ENCODE measurements around the gene CHCHD6. TPM values are rescaled to one million over a fixed set of nuclear protein-coding genes. Genes with fewer than 3 reads are reported as not detected.

CHCHD6 gene
- total RNA-seq, 1 experiment from 2014 or later, result 21.7 TPM

DNA sequence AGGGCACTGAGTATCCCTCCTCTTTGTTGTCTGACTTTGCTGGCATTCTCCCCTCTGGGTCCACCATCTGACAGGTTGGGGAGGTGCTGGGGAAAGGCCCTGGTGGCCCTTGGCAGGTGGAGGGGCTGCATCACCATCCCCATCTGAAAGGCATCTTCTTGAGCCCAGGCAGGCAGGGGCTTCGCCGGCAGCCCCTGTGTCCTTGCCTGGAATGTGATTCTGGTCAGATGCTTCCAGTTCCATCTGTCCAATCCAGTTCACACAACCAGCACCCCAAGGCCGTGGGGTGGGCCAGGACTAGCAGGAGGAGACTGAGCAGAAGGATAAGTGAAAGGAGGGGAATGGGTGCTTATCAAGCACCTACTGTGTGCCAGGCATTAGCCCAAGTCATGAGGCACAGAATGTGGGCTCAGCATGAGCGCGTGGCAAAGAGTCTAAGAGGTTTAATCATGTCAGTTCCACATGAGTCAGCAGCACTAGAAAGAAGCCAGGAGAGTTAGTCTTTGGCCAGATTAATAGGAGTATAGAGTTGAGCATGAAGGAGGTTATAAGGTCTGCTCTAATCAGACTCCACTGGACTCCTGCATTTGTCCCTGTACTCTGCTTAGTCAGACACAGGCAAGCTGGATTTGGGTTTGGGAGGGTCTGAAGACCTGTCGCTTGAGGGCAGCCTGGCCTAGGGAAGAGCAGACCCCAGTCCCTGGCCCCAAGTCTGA lies 38.7 kb upstream of the CHCHD6 start:
- DNase-seq (ENCODE audit: low read depth in 1 of 2, low spot score in 2 of 2), result no peak
- 0 out of 2 replicates have a peak, but pooled peaks cover 6% of the 10 kb centered on the region for H3K27me3 ChIP-seq (replicated peaks)
- no peaks in the 10 kb centered on the region for H3K36me3 ChIP-seq
- H3K27ac ChIP-seq, result no peak overlapping the region
- peaks cover 4% of the 10 kb centered on the region; the same call in 1 of the 2 replicates for H3K4me1 ChIP-seq (replicated peaks)
- H3K4me3 ChIP-seq, result no peak overlapping the region
- H3K9me3 ChIP-seq (replicated peaks), result no peaks in the 10 kb centered on the region

DNA sequence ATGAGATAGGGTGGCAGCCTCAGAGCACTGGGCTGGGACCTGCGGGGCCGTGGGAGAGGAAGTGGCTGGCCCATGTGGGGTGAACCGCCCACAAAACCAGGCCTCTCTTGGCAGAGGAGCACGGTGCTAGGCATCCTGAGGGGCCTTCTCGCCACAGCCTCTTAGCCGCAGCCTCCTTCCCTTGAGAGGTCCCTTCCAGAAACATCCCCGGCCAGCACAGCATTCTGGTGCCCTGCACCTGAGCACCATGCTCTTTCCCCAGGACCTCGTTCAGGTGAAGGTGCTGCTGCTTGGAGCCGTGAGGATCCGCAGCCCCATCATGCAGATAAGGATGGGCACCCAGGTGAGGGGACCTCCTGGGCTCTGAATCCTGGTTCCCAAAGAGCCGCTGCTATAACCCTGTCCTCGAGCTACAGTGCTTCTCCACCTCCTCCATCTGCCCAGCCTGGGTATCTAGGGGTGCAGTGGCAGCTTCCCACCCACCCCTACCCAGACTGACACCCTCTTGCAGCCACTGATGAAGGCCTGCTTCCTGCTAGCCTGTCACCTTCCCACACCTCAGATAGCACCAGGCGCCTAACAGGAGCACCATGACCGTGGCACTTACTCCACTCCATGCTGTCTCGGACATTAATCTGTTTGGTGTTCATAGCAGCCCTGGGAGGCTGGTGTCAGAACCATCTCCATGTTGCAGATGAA lies 37.9 kb upstream of the CHCHD6 start:
- H3K27me3 ChIP-seq (replicated peaks), result 0 out of 2 replicates have a peak, but pooled peaks cover 2% of the 10 kb centered on the region

DNA sequence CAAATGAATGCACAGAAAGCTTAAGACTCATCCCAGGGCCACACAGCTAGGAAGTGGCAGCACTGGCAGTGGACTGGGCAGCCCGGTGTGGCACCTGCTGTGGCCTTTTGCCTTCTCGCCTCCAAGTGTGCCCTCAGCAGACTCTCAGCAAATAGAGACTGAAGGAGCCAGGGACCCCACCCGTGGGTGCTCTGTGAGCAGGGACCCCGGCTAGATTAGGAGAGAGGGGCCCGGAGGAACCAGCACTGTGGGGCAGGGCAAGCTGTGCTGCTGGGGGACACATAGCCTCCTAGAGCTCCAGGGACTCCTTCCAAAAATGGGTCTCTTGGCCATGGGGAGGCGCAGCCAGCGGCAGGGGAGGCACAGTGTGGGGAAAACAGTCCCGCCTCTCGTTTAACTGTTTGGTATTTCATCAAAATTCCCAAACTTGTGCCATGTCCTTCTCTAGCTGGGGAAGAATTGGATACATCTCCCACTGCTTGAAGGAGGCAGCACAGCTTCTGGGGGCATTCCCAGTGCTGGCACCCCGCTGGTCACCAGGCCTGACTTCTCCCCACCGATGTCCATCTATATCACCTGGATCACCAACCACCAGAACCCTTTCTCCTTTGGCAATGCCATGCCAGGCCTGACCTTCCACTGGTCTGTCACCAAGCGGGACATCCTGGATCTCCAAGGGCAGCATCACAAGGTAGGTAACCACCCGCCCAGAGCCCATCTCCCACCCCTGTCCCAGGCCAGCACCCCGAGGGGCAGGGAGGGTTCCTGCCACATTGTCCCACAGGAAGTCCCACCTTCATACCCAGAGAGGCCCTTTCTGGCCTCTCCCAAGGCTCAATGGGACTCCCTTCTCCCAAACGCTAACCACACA lies 37.1 kb upstream of the CHCHD6 start:
- no peaks in the 10 kb centered on the region for H3K36me3 ChIP-seq
- H3K4me3 ChIP-seq, result no peak overlapping the region

More for the DNA sequence above, 37.9 kb upstream of the CHCHD6 start:
- no peaks in the 10 kb centered on the region for H3K9me3 ChIP-seq (replicated peaks)
- H3K4me1 ChIP-seq (replicated peaks), result peaks cover 4% of the 10 kb centered on the region; the same call in 1 of the 2 replicates
- H3K36me3 ChIP-seq, result no peaks in the 10 kb centered on the region
- no peak overlapping the region for H3K4me3 ChIP-seq
- no peak for DNase-seq (ENCODE audit: low read depth in 1 of 2, low spot score in 2 of 2)
- no peak overlapping the region for H3K27ac ChIP-seq

DNA sequence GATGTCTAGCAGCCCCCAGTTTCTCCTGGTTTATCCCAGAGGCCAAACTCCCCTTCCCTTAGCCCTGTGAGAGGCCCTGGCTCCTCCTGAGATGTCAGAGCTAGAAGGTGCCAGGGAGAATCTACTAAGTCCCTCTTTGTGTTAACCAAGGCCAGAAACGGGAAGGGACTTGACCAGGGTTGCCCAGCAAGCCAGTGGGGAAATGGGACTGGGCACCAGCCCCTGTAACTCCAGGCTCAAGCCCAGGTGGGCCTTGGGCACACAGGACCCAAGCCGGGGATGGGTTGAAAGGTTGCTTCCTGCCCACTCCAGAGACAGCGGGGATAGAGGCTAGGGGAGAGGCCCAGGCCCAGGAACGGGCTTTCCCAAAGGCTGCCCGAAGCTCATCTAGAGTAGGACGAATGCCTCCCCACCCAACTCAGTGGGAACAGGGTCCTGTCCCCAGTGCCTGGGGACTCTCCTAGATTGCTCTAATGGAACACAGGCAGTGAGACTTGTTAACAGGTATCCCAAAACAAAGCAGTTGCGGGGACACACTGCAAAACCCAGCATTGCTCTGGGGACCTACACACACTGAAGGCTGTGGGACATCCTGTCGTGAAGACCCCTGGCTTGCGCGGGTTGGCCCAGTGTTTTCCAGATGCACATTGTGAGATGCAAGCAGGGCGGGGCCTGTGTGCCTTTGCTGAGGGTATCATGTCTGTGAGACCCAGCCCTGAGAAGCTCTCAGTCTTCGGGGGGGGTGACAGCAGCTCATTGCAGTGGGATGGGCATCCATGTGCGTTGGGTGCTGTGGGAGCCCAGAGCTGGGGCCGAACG lies 36.2 kb upstream of the CHCHD6 start:
- H3K36me3 ChIP-seq, result no peaks in the 10 kb centered on the region
- DNase-seq (ENCODE audit: low read depth in 1 of 2, low spot score in 2 of 2), result no peak
- H3K4me3 ChIP-seq, result no peak overlapping the region
- no peaks in the 10 kb centered on the region for H3K27me3 ChIP-seq (replicated peaks)
- no peak overlapping the region for H3K27ac ChIP-seq
- H3K9me3 ChIP-seq (replicated peaks), result no peaks in the 10 kb centered on the region
- peaks cover 4% of the 10 kb centered on the region; the same call in 1 of the 2 replicates for H3K4me1 ChIP-seq (replicated peaks)

More for the DNA sequence above, 37.1 kb upstream of the CHCHD6 start:
- H3K27ac ChIP-seq, result no peak overlapping the region
- H3K9me3 ChIP-seq (replicated peaks), result no peaks in the 10 kb centered on the region
- DNase-seq (ENCODE audit: low read depth in 1 of 2, low spot score in 2 of 2), result no peak
- H3K4me1 ChIP-seq (replicated peaks), result peaks cover 4% of the 10 kb centered on the region; the same call in 1 of the 2 replicates
- no peaks in the 10 kb centered on the region for H3K27me3 ChIP-seq (replicated peaks)

DNA sequence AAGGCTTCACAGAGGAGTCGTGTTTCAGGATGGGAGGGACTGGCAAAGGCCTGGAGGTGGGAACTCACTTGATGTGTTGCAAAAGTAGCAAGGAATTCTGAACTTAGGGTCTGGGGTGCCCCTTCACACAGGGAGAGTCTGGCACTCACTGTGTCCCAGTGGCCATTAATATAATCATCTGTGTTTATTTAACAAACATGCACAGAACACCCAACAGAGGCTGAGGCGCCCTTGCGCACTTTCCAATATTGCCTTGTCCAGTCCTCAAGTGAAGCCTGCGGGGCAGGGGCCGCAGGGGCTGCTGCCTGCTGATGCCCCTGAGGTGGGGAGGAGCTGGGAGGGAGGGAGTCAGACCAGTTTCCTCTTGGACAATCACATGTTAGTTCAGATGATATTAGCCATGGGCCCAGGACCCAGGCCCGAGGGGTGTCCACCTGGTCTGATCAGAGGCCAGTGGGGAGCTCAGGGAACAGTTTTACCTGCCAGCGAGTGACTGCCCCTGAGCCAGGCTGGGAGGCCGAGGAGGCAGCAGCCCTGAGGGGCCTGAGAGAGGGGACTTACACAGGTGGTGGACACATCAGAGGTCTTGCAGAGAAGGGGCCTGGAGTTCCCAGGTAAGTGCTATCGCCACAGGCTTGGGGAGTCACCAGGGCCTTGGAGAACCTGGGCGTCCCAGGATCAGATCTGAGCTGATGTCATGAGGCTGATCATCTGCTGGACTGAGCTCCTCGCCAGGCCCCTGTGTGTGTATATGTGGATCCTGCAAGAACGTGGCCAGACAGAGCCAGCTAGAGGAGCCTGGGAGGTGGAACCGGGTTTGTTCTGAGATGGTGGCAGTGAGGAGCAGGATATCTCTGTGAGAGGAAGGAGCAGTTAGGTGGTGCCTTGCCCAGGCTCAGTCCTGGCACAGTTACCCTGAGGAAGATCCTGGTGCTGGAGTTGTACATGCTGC lies 35.3 kb upstream of the CHCHD6 start:
- Histone ChIP-seq H3K27me3 (replicated peaks) (no peaks in the 10 kb centered on the region), H3K4me1 (replicated peaks) (peaks cover 4% of the 10 kb centered on the region; the same call in 1 of the 2 replicates), H3K36me3 (no peaks in the 10 kb centered on the region), H3K4me3 (no peak overlapping the region), H3K9me3 (replicated peaks) (no peaks in the 10 kb centered on the region; the same call in 1 of the 2 replicates), H3K27ac (no peak overlapping the region)
- no peak for DNase-seq (ENCODE audit: low read depth in 1 of 2, low spot score in 2 of 2)

DNA sequence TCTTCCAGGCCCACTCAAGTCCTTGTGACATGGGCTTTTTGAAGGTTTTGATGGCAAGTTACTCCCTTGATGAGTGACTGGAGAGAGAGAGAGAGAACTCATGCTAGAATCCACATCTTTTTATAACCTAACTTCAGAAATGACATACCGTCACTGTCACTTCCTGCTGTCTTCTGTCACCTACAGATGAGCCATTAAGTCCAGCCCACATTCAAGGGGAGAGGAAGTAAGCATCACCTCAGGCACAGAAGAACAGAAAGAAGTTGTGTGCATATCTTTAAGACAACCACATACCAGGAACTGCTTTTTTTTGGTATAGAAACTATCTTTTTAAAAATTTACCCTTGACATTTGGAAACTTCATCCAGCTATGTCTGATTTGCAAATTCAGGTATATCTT lies 32.5 kb upstream of the CHCHD6 start:
- Histone ChIP-seq H3K27ac (no peak overlapping the region), H3K36me3 (no peaks in the 10 kb centered on the region), H3K27me3 (replicated peaks) (no peaks in the 10 kb centered on the region; the same call in 1 of the 2 replicates), H3K4me1 (replicated peaks) (no peaks in the 10 kb centered on the region), H3K9me3 (replicated peaks) (no peaks in the 10 kb centered on the region; the same call in 1 of the 2 replicates), H3K4me3 (no peak overlapping the region)
- DNase-seq (ENCODE audit: low read depth in 1 of 2, low spot score in 2 of 2), result no peak

DNA sequence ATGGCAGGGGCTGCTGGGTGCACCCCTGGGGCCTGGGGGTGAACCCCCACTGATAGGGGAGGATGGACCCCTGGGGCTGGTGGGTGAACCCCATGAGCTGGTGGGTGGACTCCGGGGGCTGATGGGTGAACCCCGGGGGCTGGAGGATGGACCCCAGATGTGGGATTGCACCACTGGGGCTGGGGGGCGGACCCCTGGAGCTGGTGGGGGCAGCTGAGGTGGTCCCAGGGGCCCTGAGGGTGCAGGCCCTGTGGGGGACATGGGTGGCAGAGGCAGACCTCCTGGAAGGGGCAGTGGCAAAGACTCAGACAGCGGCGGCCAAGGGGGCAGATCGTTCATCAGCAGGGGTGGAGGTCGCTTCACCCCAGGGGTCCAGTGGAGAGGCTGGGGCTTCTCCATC lies 31.7 kb upstream of the CHCHD6 start:
- DNase-seq (ENCODE audit: low read depth in 1 of 2, low spot score in 2 of 2), result no peak
- H3K4me1 ChIP-seq (replicated peaks), result no peaks in the 10 kb centered on the region
- H3K27ac ChIP-seq, result no peak overlapping the region
- H3K9me3 ChIP-seq (replicated peaks), result no peaks in the 10 kb centered on the region; the same call in 1 of the 2 replicates
- peaks cover 5% of the 10 kb centered on the region; the same call in 1 of the 2 replicates for H3K27me3 ChIP-seq (replicated peaks)
- H3K36me3 ChIP-seq, result no peaks in the 10 kb centered on the region
- no peak overlapping the region for H3K4me3 ChIP-seq

DNA sequence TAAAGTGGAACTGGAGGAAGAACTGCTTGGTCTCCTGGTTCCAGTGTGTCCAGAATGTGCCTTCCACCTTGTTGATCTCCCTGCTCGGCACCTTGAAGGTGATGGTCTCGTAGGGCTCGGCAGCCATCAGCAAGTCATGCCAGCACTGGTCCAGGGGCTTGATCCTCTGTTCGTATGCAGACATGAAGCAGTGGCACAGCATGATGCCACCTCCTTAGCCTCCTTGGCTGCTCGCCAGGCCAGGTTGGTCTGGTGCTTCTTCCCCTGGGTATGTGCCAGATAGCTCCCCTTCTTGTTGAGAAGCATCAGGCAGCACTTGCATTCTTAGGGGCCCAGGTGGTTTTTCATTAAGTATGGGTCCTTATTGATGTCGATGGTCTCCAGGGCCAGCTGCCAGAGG lies 31.3 kb upstream of the CHCHD6 start:
- Histone ChIP-seq H3K9me3 (replicated peaks) (no peaks in the 10 kb centered on the region; the same call in 1 of the 2 replicates), H3K4me3 (no peak overlapping the region), H3K4me1 (replicated peaks) (no peaks in the 10 kb centered on the region), H3K27ac (no peak overlapping the region), H3K27me3 (replicated peaks) (peaks cover 5% of the 10 kb centered on the region; the same call in 1 of the 2 replicates), H3K36me3 (no peaks in the 10 kb centered on the region)
- DNase-seq (ENCODE audit: low read depth in 1 of 2, low spot score in 2 of 2), result no peak

DNA sequence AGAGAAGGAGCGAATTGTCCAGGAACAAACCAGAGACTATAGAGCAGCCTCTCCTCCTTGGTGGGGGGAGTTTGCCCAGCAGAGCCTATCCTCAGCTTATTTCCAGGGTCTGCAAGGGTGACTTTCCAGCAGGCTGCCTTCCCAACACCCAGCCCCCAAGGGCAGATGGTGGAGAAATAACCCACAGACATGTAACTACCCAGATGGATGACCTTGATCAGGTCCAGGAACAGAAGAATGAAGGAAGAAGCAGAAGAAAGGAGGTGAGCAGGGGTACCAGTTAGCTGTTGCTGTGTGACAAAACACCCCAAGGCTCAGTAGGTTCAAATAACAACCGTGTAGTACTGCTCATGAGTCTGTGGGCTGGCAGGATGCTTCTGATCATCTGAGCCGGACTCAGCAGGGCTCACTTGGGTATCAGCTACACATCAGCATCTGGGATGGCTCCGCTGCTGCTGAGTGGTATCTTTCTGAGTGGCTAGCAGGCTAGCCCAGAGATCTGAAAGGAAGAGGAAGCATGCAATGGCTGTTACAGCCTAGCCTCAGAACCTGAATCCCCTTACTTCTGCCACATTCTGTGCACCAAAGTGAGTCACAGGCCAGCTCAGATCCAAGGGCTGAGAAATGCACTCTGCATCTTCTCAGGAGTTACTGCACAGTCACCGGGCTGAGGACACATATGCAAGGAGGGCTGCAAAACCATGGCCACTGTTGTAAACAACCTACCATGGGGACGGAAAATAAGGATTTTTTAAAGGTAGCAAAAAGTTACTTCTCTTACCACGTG lies 26.9 kb upstream of the CHCHD6 start:
- Histone ChIP-seq H3K9me3 (replicated peaks) (no peaks in the 10 kb centered on the region; the same call in 1 of the 2 replicates), H3K4me1 (replicated peaks) (peaks cover 6% of the 10 kb centered on the region), H3K27me3 (replicated peaks) (peaks cover 5% of the 10 kb centered on the region; the same call in 1 of the 2 replicates), H3K36me3 (no peaks in the 10 kb centered on the region), H3K4me3 (no peak overlapping the region), H3K27ac (no peak overlapping the region)
- no peak for DNase-seq (ENCODE audit: low read depth in 1 of 2, low spot score in 2 of 2)

DNA sequence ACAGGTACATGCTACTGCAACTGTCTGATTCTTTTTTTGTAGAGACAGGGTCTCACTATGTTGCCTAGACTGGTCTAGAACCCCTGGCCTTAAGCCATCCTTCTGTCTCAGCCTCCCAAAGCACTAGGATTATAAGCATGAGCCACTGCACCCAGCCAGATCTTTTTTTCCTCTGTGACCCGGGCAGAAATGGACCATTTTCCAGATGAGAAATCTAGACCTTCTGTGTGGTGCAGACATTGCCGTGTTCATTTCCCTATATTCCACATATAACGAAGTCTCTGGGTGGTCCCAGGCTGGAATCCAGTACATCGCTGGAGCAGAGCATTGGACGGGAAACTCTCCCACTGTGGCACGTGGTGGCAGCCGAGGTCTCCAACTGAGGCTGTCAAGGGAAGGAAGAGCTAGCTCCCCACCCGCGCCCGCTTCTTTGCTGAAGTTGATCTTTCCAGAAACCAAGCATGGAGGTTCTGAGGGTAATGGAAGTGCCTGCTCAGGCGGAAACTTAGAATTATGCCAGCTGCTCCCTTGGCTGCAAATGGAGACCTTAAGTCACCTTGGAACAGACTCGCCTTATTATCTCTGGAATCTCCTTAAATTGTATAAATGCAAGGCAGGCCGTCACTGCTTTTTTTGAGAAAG lies 26.1 kb upstream of the CHCHD6 start:
- Histone ChIP-seq H3K4me1 (replicated peaks) (peaks cover 6% of the 10 kb centered on the region), H3K27ac (no peak overlapping the region), H3K4me3 (no peak overlapping the region), H3K9me3 (replicated peaks) (no peaks in the 10 kb centered on the region; the same call in 1 of the 2 replicates), H3K27me3 (replicated peaks) (peaks cover 5% of the 10 kb centered on the region; the same call in 1 of the 2 replicates), H3K36me3 (no peaks in the 10 kb centered on the region)
- DNase-seq (ENCODE audit: low read depth in 1 of 2, low spot score in 2 of 2), result no peak

DNA sequence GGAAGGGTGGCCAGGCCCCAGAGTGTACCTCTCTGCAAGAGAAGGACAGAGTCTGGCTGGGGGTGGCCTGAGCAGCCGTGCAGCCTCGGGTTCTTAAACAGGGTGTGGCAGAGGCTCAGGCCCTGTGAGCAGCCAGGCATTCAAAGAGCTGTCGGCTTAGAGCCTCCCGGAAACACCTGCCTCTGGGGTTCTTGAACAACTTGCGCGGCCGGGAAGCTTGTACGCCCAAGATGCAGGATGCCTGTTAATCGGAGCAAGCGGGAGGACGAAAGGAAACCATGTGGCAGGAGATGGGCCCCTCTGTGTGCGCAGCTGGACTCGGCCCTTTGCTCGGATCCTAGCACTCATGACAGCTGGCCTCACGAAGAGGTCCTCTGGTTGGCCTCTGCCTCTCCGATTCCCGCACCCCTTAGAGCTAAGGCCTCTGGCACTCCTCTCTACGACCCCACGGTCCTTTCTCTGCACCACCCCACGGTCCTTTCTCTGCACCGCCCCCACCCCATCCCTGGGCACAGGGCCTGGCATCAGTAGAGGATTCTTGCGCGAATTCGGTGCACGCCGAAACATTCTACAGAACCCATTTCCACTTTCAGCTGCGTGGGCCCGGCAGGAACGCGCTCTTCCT lies 25.2 kb upstream of the CHCHD6 start:
- Histone ChIP-seq H3K36me3 (no peaks in the 10 kb centered on the region), H3K27me3 (replicated peaks) (peaks cover 5% of the 10 kb centered on the region; the same call in 1 of the 2 replicates), H3K9me3 (replicated peaks) (no peaks in the 10 kb centered on the region; the same call in 1 of the 2 replicates), H3K4me3 (no peak overlapping the region), H3K4me1 (replicated peaks) (peaks cover 6% of the 10 kb centered on the region), H3K27ac (no peak overlapping the region)
- no peak for DNase-seq (ENCODE audit: low read depth in 1 of 2, low spot score in 2 of 2)

Measured in SJSA1 (cell line).